ENCODE measurements around the gene SPDEF. TPM values are rescaled to one million over a fixed set of nuclear protein-coding genes. Genes with fewer than 3 reads are reported as not detected.

The SPDEF gene
- total and polyA plus RNA-seq, 7 experiments from 2014 or later = 0.39 to 0.40 TPM; not detected in 5

DNA sequence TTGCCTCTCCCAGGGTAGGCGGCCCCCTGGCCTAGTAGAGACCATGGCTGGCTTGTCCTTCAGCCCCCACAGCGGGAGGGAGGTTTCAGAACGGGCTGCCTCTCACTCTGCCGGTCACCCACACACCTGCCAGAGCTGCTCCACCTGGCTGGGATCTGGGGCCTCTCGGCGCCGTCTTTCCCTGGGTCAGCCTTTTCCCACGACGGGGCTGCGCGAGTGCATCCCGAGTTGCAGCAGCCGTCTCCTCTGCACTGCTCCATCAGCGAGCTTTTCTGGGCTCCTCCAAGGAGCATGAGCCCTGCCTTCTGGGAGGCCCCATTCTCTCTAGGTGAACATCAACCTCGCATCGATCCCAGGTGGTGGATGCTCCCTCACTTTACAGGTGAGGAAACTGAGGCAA is 15.9 kb upstream of the SPDEF start:
- H3K9me3 Mint-ChIP-seq = no peaks in the 10 kb centered on the region
- peaks cover 0 to 5% (median 0%) of the 10 kb centered on the region in 5 donors for H3K27me3 Mint-ChIP-seq
- intact Hi-C loops (cut with micrococcal nuclease) = no loop called here
- H3K27ac Mint-ChIP-seq = no peak overlapping the region
- Histone ChIP-seq H3K4me3 (ENCODE audit: low read length) (no peak overlapping the region), H3K27ac (ENCODE audit: low read depth, low read length) (no peak overlapping the region), H3K27me3 (ENCODE audit: control insufficient read depth in 2 of 2, insufficient read depth in 2 of 2, low read length in 2 of 2) (no peaks in the 10 kb centered on the region), H3K36me3 (ENCODE audit: control insufficient read depth in 2 of 3, insufficient read depth in 3 of 3, low read length in 3 of 3) (no peaks in the 10 kb centered on the region), H3K9me3 (ENCODE audit: control insufficient read depth in 2 of 3, low read length in 3 of 3) (no peaks in the 10 kb centered on the region), H3K4me1 (ENCODE audit: control insufficient read depth in 2 of 2, insufficient read depth in 2 of 2, low read length in 2 of 2) (no peaks in the 10 kb centered on the region)
- CTCF ChIA-PET = no interaction called here
- ATAC-seq (no peak), DNase-seq (no peak)
- POLR2A ChIA-PET = no interaction called here
- H3K36me3 Mint-ChIP-seq = no peaks in the 10 kb centered on the region
- no peak overlapping the region for H3K4me3 Mint-ChIP-seq
- H3K4me1 Mint-ChIP-seq = peaks cover 0 to 5% (median 4%) of the 10 kb centered on the region in 7 donors

DNA sequence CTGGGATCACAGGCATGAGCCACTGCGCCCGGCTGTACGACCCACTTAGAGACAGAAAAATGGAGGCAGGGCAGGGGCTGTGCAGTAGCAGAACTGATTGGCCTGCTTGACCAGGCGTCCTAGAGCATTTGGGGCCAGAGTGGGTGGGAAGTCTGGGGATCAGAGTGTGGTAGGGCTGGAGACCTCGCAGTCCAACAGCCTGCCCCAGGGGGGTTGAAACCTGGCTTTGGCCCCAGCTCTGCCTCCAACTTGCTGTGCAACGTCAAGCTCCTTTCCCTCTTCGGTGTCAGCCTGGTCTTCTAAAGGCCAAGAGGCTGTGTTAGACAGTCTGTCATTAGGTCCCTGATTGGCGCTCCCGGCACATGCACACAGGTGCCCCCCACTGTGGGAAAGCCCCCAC is 15.3 kb upstream of the SPDEF start:
- Histone ChIP-seq H3K27me3 (ENCODE audit: control insufficient read depth in 2 of 2, insufficient read depth in 2 of 2, low read length in 2 of 2) (no peaks in the 10 kb centered on the region), H3K27ac (ENCODE audit: low read depth, low read length) (no peak overlapping the region), H3K4me1 (ENCODE audit: control insufficient read depth in 2 of 2, insufficient read depth in 2 of 2, low read length in 2 of 2) (no peaks in the 10 kb centered on the region), H3K36me3 (ENCODE audit: control insufficient read depth in 2 of 3, insufficient read depth in 3 of 3, low read length in 3 of 3) (no peaks in the 10 kb centered on the region), H3K9me3 (ENCODE audit: control insufficient read depth in 2 of 3, low read length in 3 of 3) (no peaks in the 10 kb centered on the region), H3K4me3 (ENCODE audit: low read length) (no peak overlapping the region)
- CTCF ChIA-PET = no interaction called here
- Mint-ChIP-seq H3K4me1 (peaks cover 0 to 4% (median 2%) of the 10 kb centered on the region in 7 donors), H3K27me3 (peaks cover 0 to 5% (median 0%) of the 10 kb centered on the region in 5 donors), H3K4me3 (no peak overlapping the region), H3K27ac (no peak overlapping the region), H3K9me3 (no peaks in the 10 kb centered on the region), H3K36me3 (no peaks in the 10 kb centered on the region)
- no peak for ATAC-seq
- DNase-seq = no peak
- POLR2A ChIA-PET = no interaction called here
- intact Hi-C loops (cut with micrococcal nuclease) = no loop called here

DNA sequence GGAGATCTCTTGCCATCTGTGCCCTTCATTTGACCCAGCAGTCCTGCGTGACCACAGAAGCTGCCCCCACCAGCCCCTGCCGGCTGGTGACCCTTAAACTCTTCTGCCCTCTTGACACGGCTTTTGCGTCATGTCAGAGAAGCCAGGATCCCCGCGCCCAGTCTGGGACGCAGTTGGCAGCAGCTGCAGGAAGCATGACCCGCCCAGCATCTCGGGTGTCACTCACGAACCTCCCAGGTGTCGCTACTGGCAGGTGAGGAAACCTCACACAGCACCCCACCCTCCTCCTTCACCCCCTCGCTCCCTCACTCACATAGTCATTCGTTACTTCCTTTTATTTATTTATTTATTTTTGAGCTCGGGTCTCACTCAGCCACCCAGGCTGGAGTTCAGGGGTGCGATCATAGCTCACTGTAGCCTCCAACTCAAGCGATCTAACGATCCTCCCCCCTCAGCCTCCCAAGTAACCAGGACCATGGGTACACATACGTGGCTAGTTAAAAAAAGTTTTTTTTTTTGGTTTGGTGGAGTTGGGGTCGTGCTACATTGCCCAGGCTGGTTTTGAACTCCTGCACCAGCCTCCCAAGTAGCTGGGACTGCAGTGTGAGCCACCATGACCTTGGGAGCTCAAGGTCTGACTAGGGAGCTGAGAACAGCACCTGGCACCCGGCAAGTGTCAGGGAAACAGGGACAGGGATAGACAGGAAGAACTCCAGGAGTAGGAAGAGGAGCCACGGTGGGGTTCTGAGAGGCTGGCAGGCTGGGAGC is 14.1 kb upstream of the SPDEF start:
- no peak overlapping the region for H3K4me3 ChIP-seq (ENCODE audit: low read length)
- no peaks in the 10 kb centered on the region for H3K36me3 ChIP-seq (ENCODE audit: control insufficient read depth in 2 of 3, insufficient read depth in 3 of 3, low read length in 3 of 3)
- Mint-ChIP-seq H3K4me1 (no peaks in the 10 kb centered on the region), H3K27ac (no peak overlapping the region), H3K4me3 (peak overlapping the region in 1 of 10 donors; percentile 25), H3K36me3 (no peaks in the 10 kb centered on the region), H3K9me3 (no peaks in the 10 kb centered on the region), H3K27me3 (peaks cover 0 to 9% (median 4%) of the 10 kb centered on the region in 5 donors)
- DNase-seq (no peak), ATAC-seq (no peak)
- H3K9me3 ChIP-seq (ENCODE audit: control insufficient read depth in 2 of 3, low read length in 3 of 3) = no peaks in the 10 kb centered on the region
- intact Hi-C loops (cut with micrococcal nuclease) = no loop called here
- no peaks in the 10 kb centered on the region for H3K4me1 ChIP-seq (ENCODE audit: control insufficient read depth in 2 of 2, insufficient read depth in 2 of 2, low read length in 2 of 2)
- ChIA-PET CTCF (no interaction called here), POLR2A (no interaction called here)
- H3K27ac ChIP-seq (ENCODE audit: low read depth, low read length) = no peak overlapping the region
- H3K27me3 ChIP-seq (ENCODE audit: control insufficient read depth in 2 of 2, insufficient read depth in 2 of 2, low read length in 2 of 2) = no peaks in the 10 kb centered on the region

- Mint-ChIP-seq H3K27me3 (peaks cover 0 to 9% (median 4%) of the 10 kb centered on the region in 5 donors), H3K36me3 (no peaks in the 10 kb centered on the region), H3K4me3 (no peak overlapping the region), H3K4me1 (no peaks in the 10 kb centered on the region), H3K9me3 (no peaks in the 10 kb centered on the region), H3K27ac (no peak overlapping the region)
- ChIA-PET POLR2A (no interaction called here), CTCF (no interaction called here)
- no peaks in the 10 kb centered on the region for H3K27me3 ChIP-seq (ENCODE audit: control insufficient read depth in 2 of 2, insufficient read depth in 2 of 2, low read length in 2 of 2)
- no peak for DNase-seq
- no peaks in the 10 kb centered on the region for H3K36me3 ChIP-seq (ENCODE audit: control insufficient read depth in 2 of 3, insufficient read depth in 3 of 3, low read length in 3 of 3)
- H3K27ac ChIP-seq (ENCODE audit: low read depth, low read length) = no peak overlapping the region
- no peak overlapping the region for H3K4me3 ChIP-seq (ENCODE audit: low read length)
- no peaks in the 10 kb centered on the region for H3K4me1 ChIP-seq (ENCODE audit: control insufficient read depth in 2 of 2, insufficient read depth in 2 of 2, low read length in 2 of 2)
- ATAC-seq = no peak
- intact Hi-C loops (cut with micrococcal nuclease) = no loop called here
- no peaks in the 10 kb centered on the region for H3K9me3 ChIP-seq (ENCODE audit: control insufficient read depth in 2 of 3, low read length in 3 of 3)
Measured at GRCh38 chr6:34569361-34569973, 13.3 kb upstream of the SPDEF start.

DNA sequence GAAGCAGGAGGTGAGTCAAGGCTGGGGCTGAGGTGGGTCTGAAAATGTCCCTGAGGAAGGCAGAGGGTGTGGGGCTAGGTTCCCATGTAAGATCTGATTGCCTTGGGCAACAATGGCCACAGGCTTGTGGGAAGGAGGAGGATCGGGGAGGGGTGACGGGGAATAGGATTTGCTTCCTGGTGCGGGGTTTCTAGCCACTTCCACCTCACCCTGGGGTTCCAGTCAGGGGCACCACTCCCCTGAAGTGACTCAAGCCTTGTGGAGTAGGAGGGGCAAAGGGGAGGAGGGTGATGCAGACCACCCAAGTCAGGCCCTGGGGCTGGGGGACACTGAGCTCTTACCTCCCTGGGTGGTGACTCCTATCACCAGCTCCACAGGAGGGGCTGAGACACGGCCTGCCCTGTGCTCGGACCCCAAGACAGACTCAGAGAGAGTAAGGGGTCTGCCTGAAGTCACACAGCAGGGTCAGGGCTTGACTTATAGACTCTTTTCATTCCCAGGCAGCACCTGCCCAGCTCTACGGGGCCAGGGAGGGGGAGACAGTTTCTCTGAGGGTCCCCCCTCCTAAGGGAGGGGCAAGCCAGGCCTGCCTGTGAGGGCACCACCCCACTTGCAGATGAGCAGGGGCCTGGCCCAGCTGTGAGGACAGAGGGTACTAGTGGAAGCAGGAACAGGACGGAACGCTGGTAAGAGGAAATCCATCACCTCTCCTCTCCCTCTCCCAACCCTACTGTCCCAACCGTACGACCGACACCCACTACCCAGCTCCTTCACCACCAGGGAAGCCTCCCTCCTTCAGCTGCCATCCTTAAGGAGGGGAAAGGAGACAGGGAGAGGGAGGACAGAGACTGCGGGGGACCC is 12.4 kb upstream of the SPDEF start:
- no peaks in the 10 kb centered on the region for H3K4me1 Mint-ChIP-seq
- Histone ChIP-seq H3K9me3 (ENCODE audit: control insufficient read depth in 2 of 3, low read length in 3 of 3) (no peaks in the 10 kb centered on the region), H3K4me1 (ENCODE audit: control insufficient read depth in 2 of 2, insufficient read depth in 2 of 2, low read length in 2 of 2) (no peaks in the 10 kb centered on the region), H3K4me3 (ENCODE audit: low read length) (no peak overlapping the region), H3K27ac (ENCODE audit: low read depth, low read length) (no peak overlapping the region), H3K36me3 (ENCODE audit: control insufficient read depth in 2 of 3, insufficient read depth in 3 of 3, low read length in 3 of 3) (no peaks in the 10 kb centered on the region), H3K27me3 (ENCODE audit: control insufficient read depth in 2 of 2, insufficient read depth in 2 of 2, low read length in 2 of 2) (no peaks in the 10 kb centered on the region)
- DNase-seq (no peak), ATAC-seq (no peak)
- ChIA-PET POLR2A (no interaction called here), CTCF (interaction anchor here (0.6 kb wide), 1 partner anchor 188 kb away, joined by 4 read pairs; no protein-coding TSS in a partner anchor)
- no peaks in the 10 kb centered on the region for H3K36me3 Mint-ChIP-seq
- no peaks in the 10 kb centered on the region for H3K9me3 Mint-ChIP-seq
- peaks cover 0 to 10% (median 4%) of the 10 kb centered on the region in 5 donors for H3K27me3 Mint-ChIP-seq
- H3K4me3 Mint-ChIP-seq = no peak overlapping the region
- intact Hi-C loops (cut with micrococcal nuclease) = no loop called here
- H3K27ac Mint-ChIP-seq = no peak overlapping the region

- H3K9me3 Mint-ChIP-seq = no peaks in the 10 kb centered on the region
- CTCF ChIA-PET = no interaction called here
- DNase-seq (no peak), ATAC-seq (no peak)
- Histone ChIP-seq H3K27me3 (ENCODE audit: control insufficient read depth in 2 of 2, insufficient read depth in 2 of 2, low read length in 2 of 2) (no peaks in the 10 kb centered on the region), H3K36me3 (ENCODE audit: control insufficient read depth in 2 of 3, insufficient read depth in 3 of 3, low read length in 3 of 3) (no peaks in the 10 kb centered on the region), H3K4me1 (ENCODE audit: control insufficient read depth in 2 of 2, insufficient read depth in 2 of 2, low read length in 2 of 2) (no peaks in the 10 kb centered on the region), H3K9me3 (ENCODE audit: control insufficient read depth in 2 of 3, low read length in 3 of 3) (no peaks in the 10 kb centered on the region), H3K27ac (ENCODE audit: low read depth, low read length) (no peak overlapping the region), H3K4me3 (ENCODE audit: low read length) (no peak overlapping the region)
- H3K4me1 Mint-ChIP-seq = no peaks in the 10 kb centered on the region
- H3K4me3 Mint-ChIP-seq = no peak overlapping the region
- intact Hi-C loops (cut with micrococcal nuclease) = no loop called here
- POLR2A ChIA-PET = no interaction called here
- no peaks in the 10 kb centered on the region for H3K36me3 Mint-ChIP-seq
- no peak overlapping the region for H3K27ac Mint-ChIP-seq
- peaks cover 0 to 12% (median 4%) of the 10 kb centered on the region in 5 donors for H3K27me3 Mint-ChIP-seq
Measured at GRCh38 chr6:34566830-34567546, 10.9 kb upstream of the SPDEF start.

Measured in naive thymus-derived CD4-positive, alpha-beta T cell (primary cell).